ENCODE data around the gene LINGO1. TPM values are rescaled to one million over a fixed set of nuclear protein-coding genes. Genes with fewer than 3 reads are reported as not detected.
A peak's percentile ranks its signal among the peaks of the same experiment; 100 is the strongest.

LINGO1 gene
- total RNA-seq = 10 to 100 TPM in 1 of 2 donors, 1 to 10 TPM in 1; 7.9 to 19.7 TPM
- 29.2 TPM for polyA plus RNA-seq (2013, experiment 1 of 2)
- 22.2 TPM for polyA plus RNA-seq (2013, experiment 2 of 2)
- long read RNA-seq, experiment 1, partial matches to known transcripts = 0 of 15 reads
- long read RNA-seq, experiment 1, other reads (novel, unspliced or antisense) = 14 of 15 reads
- long read RNA-seq, experiment 2, transcript LINGO1-201 (2 exons, 3,055 nt) = major isoform, 24 of 28 reads
- long read RNA-seq, experiment 2, partial matches to known transcripts = 0 of 28 reads
- long read RNA-seq, experiment 2, other reads (novel, unspliced or antisense) = 4 of 28 reads
- long read RNA-seq, experiment 3, partial matches to known transcripts = 0 of 2 reads
- long read RNA-seq, experiment 3, other reads (novel, unspliced or antisense) = 2 of 2 reads
- long read RNA-seq, experiment 4 = 0 reads

- H3K4me1 Mint-ChIP-seq = peaks cover 38% of the 10 kb centered on the region
- peak; percentile 81 for DNase-seq
- Histone ChIP-seq H3K27ac (ENCODE audit: low read depth, low read length) (peak within 1 kb of the TSS; percentile 84), H3K4me3 (ENCODE audit: low read length) (peak within 1 kb of the TSS; percentile 79), H3K9ac (ENCODE audit: extremely low read depth, low read length, poor library complexity, severe bottlenecking) (no peak within 1 kb of the TSS), H3K9me3 (ENCODE audit: control insufficient read depth, low read length) (no peaks in the 10 kb centered on the region), H3K4me1 (ENCODE audit: control insufficient read depth, insufficient read depth, low read length) (peaks cover 6% of the 10 kb centered on the region), H3K36me3 (ENCODE audit: control insufficient read depth, insufficient read depth, low read length) (no peaks in the 10 kb centered on the region), H3K27me3 (ENCODE audit: control insufficient read depth, insufficient read depth, low read length, poor library complexity, severe bottlenecking) (peaks cover 51% of the 10 kb centered on the region)
- no peaks in the 10 kb centered on the region for H3K36me3 Mint-ChIP-seq (ENCODE audit: low read depth)
- no peaks in the 10 kb centered on the region for H3K9me3 Mint-ChIP-seq
- TF ChIP-seq CTCF (conservative IDR thresholded peaks at IDR 0.05) = no peak
- peak within 1 kb of the TSS; percentile 57 for H3K4me3 Mint-ChIP-seq
- peak within 1 kb of the TSS; percentile 88 for H3K27ac Mint-ChIP-seq
- peaks cover 42% of the 10 kb centered on the region for H3K27me3 Mint-ChIP-seq (ENCODE audit: insufficient read depth)
- WGBS, 2 experiments (ENCODE audit: insufficient coverage in 1 of 2, insufficient read length in 1 of 2) = 0% methylated on average over 5 to 88 of the region's 88 CpGs
These were observed at the start of gene LINGO1 for GRCh38 chr15:77632534-77633133. LINGO1 (minus strand) TSS chr15:77632912; CDS start chr15:77632315, 597 bp downstream.

GRCh38 chr15:77681362-77681761, 48.6 kb upstream of the LINGO1 start:
- no peak for TF ChIP-seq CTCF (conservative IDR thresholded peaks at IDR 0.05)
- no peaks in the 10 kb centered on the region for H3K4me1 ChIP-seq (ENCODE audit: control insufficient read depth, insufficient read depth, low read length)
- 77 to 78% methylated on average over 2 of the region's 2 CpGs for WGBS, 2 experiments (ENCODE audit: insufficient coverage in 1 of 2, insufficient read length in 1 of 2)
- Mint-ChIP-seq H3K27me3 (ENCODE audit: insufficient read depth) (no peaks in the 10 kb centered on the region), H3K36me3 (ENCODE audit: low read depth) (no peaks in the 10 kb centered on the region), H3K9me3 (no peaks in the 10 kb centered on the region), H3K4me3 (no peak overlapping the region), H3K4me1 (peaks cover 3% of the 10 kb centered on the region), H3K27ac (no peak overlapping the region)
- no peaks in the 10 kb centered on the region for H3K36me3 ChIP-seq (ENCODE audit: control insufficient read depth, insufficient read depth, low read length)
- H3K9ac ChIP-seq (ENCODE audit: extremely low read depth, low read length, poor library complexity, severe bottlenecking) = no peak overlapping the region
- H3K9me3 ChIP-seq (ENCODE audit: control insufficient read depth, low read length) = no peaks in the 10 kb centered on the region
- no peak overlapping the region for H3K4me3 ChIP-seq (ENCODE audit: low read length)
- DNase-seq = no peak
- no peaks in the 10 kb centered on the region for H3K27me3 ChIP-seq (ENCODE audit: control insufficient read depth, insufficient read depth, low read length, poor library complexity, severe bottlenecking)
- no peak overlapping the region for H3K27ac ChIP-seq (ENCODE audit: low read depth, low read length)

GRCh38 chr15:77676569-77677375, 44.1 kb upstream of the LINGO1 start:
- Mint-ChIP-seq H3K9me3 (no peaks in the 10 kb centered on the region), H3K27ac (no peak overlapping the region), H3K27me3 (ENCODE audit: insufficient read depth) (no peaks in the 10 kb centered on the region), H3K4me1 (no peaks in the 10 kb centered on the region), H3K36me3 (ENCODE audit: low read depth) (no peaks in the 10 kb centered on the region), H3K4me3 (no peak overlapping the region)
- no peaks in the 10 kb centered on the region for H3K9me3 ChIP-seq (ENCODE audit: control insufficient read depth, low read length)
- no peak overlapping the region for H3K9ac ChIP-seq (ENCODE audit: extremely low read depth, low read length, poor library complexity, severe bottlenecking)
- no peaks in the 10 kb centered on the region for H3K4me1 ChIP-seq (ENCODE audit: control insufficient read depth, insufficient read depth, low read length)
- DNase-seq = no peak
- no peaks in the 10 kb centered on the region for H3K36me3 ChIP-seq (ENCODE audit: control insufficient read depth, insufficient read depth, low read length)
- no peak for TF ChIP-seq CTCF (conservative IDR thresholded peaks at IDR 0.05)
- H3K27me3 ChIP-seq (ENCODE audit: control insufficient read depth, insufficient read depth, low read length, poor library complexity, severe bottlenecking) = no peaks in the 10 kb centered on the region
- 87 to 90% methylated on average over 11 to 18 of the region's 18 CpGs for WGBS, 2 experiments (ENCODE audit: insufficient coverage in 1 of 2, insufficient read length in 1 of 2)
- no peak overlapping the region for H3K27ac ChIP-seq (ENCODE audit: low read depth, low read length)
- no peak overlapping the region for H3K4me3 ChIP-seq (ENCODE audit: low read length)

Data from endodermal cell (in vitro differentiated cells).